D721Med (cell line): ENCODE results near the gene SPTSSA.
"Not testable (repeated sequence)": the region's sequence is repeated elsewhere in the genome, so short reads cannot be mapped to it uniquely, and the experiment has no call there.

ENCODE experiments used
- DNase-seq: peaks from one replicate; pipeline ENCODE4 v3.0.0; 2011; ENCODE audit warnings: low spot score; ENCODE audit not compliant: insufficient read length
- FAIRE-seq: peaks from 2 replicates; lab custom pipeline; 2011; peaks lifted over from hg19 to GRCh38; lab: Jason Lieb, UNC
- CTCF ChIP-seq: IDR thresholded peaks from 2 replicates; pipeline ENCODE4 v1.5.1; 2012; ENCODE audit warnings: mild to moderate bottlenecking, control low read depth; ENCODE audit not compliant: insufficient read depth; ENCODE audit errors: missing control alignments

SPTSSA gene

GRCh38 chr14:34403646-34404045 is 58.4 kb downstream of the SPTSSA start:
- DNase-seq, result no peak
- FAIRE-seq, result no peak
- no peak for TF ChIP-seq CTCF

- no peak for TF ChIP-seq CTCF
- DNase-seq (no peak), FAIRE-seq (no peak)
Measured at GRCh38 chr14:34398024-34398423, 64.0 kb downstream of the SPTSSA start.

- FAIRE-seq (no peak), DNase-seq (no peak)
- no peak for TF ChIP-seq CTCF
Measured at GRCh38 chr14:34387974-34388516, 74.0 kb downstream of the SPTSSA start.

- FAIRE-seq (no peak), DNase-seq (no peak)
- TF ChIP-seq CTCF, result no peak
Measured at GRCh38 chr14:34386865-34387485, 75.1 kb downstream of the SPTSSA start.

GRCh38 chr14:34385881-34386280 is 76.2 kb downstream of the SPTSSA start:
- FAIRE-seq, DNase-seq: not testable (repeated sequence)

- no peak for DNase-seq
- no peak for FAIRE-seq
- no peak for TF ChIP-seq CTCF
Measured at GRCh38 chr14:34383839-34384238, 78.2 kb downstream of the SPTSSA start.
